ENCODE measurements around the gene ABCA9.

DNA sequence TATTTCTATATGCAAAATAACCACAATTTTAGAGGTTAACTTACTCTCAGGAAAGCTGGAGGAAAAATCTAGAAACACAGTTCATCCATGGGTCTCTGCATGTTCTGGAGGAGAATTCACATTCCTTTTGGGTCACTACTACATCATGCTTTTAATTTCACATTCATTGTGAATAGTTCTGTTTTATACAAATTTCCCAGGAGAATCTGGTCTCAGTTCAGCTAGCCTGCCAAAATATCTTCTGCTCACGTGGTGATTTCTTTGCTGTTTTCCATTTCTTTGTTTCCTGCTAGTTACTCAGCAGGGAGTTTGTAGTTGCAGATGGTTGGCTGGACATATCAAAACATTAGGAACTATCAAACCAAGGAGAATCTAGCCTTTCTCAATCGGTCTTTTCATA, at the start of gene ABCA9:
- TF ChIP-seq TAF1 (IDR thresholded peaks at IDR 0.05; ENCODE audit: borderline replicate concordance, insufficient read depth, low read length): no peak
- no peak for TF ChIP-seq POLR2AphosphoS5 (IDR thresholded peaks at IDR 0.05; ENCODE audit: low read depth, low read length)

Data from PFSK-1 (cell line).